Measurements from ENCODE around the gene KIFC1.

Gene KIFC1

DNA sequence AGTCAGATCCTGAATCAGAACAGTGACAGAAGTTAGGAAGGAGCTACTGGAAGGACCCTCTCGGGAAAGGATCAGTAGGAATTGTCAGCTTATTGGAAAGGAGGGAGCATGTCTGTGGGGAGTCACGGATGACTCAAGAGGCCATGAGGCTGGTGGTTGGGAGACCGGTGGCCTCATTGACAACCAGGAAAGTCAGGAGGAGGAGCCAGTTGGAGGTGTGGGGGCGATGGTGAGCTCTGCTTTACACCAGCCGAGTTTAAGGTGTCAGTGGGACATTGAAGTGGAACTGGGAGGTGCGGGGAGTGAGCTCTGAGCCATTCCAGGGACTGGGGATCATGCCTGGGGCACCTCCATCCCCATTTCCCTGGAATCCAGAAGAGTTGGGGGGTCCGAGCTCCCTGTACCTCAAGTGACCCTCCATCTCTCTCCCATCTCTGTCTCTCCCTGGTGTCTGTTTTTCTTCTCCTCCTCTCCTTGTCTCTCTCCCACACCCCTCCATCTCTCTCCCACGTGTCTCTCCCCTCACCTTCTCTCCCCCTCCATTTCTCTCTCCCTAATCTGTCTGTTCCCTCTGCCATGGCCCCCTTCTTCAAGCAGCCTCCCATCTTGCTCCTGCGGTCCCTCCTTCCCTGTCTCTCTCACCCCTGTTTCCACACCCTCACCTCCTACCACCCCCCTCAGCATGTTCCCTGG lies 48.5 kb downstream of the KIFC1 start:
- in situ Hi-C loops (cut with MboI; ENCODE audit: low sequenced_read_pairs): no loop called here

DNA sequence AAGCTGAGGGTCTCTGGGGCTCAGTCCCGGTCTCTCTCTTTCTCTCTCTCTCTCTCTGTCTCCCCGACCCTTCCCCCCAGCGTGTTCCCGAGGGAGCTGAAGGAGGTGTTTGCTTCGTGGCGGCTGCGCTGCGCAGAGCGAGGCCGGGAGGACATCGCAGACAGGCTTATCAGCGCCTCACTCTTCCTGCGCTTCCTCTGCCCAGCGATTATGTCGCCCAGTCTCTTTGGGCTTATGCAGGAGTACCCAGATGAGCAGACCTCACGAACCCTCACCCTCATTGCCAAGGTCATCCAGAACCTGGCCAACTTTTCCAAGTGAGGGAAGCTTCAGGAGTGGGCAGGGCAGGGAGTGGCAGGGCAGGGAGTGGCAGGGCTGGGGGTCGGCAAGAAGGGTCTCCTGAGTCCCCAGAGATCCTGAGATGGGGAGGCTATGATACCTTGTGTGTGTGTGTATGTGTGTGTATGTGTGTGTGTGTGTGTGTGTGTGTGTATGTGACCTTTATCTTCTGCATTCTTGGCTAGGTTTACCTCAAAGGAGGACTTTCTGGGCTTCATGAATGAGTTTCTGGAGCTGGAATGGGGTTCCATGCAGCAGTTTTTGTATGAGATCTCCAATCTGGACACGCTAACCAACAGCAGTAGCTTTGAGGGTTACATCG lies 49.2 kb downstream of the KIFC1 start:
- in situ Hi-C loops (cut with MboI; ENCODE audit: low sequenced_read_pairs): no loop called here

DNA sequence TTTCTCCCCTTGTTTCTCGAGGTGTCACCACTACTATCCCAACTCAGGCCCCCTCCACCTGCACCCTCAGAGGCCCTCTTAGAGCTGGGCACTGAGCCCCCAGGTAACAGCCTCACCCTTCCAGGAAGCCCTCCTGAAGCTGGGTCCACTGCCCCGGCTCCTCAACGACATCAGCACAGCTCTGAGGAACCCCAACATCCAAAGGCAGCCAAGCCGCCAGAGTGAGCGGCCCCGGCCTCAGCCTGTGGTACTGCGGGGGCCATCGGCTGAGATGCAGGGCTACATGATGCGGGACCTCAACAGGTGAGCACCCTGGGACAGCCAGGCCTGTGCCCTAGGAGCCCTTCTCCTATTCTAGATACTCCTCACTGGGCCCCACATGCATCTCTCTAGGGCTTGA lies 49.8 kb downstream of the KIFC1 start:
- in situ Hi-C loops (cut with MboI; ENCODE audit: low sequenced_read_pairs): no loop called here

DNA sequence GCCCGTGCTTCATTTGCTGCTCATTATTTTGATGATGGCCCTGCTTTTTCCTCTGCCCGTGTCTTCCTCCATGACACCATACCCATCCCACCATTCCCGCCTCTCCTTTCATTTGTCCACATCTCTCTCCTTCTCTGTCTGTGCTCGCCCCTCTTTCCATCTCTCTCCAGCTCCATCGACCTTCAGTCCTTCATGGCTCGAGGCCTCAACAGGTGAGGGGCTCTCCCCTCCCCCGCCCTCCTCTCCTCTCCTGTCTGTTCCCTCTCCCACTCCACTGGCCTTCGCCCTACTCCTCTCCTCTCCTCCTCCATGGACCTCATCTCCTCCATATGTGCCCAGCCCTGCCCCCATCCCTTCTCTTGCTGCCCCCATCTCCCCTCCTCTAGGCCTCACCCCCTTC lies 50.7 kb downstream of the KIFC1 start:
- in situ Hi-C loops (cut with MboI; ENCODE audit: low sequenced_read_pairs): no loop called here

DNA sequence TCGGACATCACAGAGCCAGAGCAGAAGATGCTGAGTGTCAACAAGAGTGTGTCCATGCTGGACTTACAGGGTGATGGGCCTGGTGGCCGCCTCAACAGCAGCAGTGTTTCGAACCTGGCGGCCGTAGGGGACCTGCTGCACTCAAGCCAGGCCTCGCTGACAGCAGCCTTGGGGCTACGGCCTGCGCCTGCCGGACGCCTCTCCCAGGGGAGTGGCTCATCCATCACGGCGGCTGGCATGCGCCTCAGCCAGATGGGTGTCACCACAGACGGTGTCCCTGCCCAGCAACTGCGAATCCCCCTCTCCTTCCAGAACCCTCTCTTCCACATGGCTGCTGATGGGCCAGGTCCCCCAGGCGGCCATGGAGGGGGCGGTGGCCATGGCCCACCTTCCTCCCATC lies 51.4 kb downstream of the KIFC1 start:
- in situ Hi-C loops (cut with MboI; ENCODE audit: low sequenced_read_pairs): no loop called here

DNA sequence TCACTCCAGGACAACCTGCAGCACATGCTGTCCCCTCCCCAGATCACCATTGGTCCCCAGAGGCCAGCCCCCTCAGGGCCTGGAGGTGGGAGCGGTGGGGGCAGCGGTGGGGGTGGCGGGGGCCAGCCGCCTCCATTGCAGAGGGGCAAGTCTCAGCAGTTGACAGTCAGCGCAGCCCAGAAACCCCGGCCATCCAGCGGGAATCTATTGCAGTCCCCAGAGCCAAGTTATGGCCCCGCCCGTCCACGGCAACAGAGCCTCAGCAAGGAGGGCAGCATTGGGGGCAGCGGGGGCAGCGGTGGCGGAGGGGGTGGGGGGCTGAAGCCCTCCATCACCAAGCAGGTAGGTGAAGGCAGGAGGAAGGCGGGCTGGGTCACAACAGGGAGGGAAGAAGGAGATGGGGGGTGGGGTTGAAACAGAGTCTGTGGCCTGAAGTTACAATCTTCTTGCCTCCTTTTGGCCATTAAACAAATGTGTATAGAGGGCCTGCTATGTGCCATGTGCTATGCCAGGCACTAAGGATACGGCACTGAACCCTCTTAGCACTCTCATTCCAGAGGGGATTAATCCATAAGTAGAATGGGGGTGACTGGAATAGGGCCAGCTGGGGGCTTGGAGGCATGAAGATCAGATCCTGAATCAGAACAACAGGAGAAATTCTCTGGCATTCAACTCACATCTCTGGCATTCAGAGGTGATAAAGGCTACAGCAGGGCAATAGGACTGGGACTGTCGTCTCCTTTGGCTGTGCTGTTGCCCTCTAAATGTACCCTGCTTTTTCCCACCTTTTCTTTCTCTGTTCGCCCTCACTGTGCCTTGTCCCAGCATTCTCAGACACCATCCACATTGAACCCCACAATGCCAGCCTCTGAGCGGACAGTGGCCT lies 52.2 kb downstream of the KIFC1 start:
- in situ Hi-C loops (cut with MboI; ENCODE audit: low sequenced_read_pairs): no loop called here

DNA sequence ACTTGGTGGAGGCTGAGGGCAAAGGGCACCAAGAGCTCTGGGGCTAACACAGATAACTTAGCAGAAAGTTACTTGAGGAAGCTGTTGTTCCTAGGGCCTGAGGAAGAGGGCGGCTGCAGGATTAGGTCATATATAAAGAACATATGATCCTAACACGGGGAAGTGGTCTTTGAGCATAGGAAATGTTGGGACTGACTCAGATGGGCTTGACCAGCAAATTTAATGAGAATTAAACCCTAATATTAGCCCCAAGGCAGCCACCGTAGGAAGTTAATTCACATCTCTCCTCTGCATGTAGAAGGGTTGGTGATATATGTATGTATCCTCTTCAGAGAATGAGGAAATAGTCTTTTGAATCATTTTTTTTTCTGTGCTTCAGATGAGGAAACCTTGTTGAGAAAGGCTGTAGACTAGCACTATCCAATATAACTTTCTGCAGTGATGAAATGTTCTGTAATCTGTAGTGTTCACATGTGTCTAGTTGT lies 53.5 kb downstream of the KIFC1 start:
- in situ Hi-C loops (cut with MboI; ENCODE audit: low sequenced_read_pairs): no loop called here

DNA sequence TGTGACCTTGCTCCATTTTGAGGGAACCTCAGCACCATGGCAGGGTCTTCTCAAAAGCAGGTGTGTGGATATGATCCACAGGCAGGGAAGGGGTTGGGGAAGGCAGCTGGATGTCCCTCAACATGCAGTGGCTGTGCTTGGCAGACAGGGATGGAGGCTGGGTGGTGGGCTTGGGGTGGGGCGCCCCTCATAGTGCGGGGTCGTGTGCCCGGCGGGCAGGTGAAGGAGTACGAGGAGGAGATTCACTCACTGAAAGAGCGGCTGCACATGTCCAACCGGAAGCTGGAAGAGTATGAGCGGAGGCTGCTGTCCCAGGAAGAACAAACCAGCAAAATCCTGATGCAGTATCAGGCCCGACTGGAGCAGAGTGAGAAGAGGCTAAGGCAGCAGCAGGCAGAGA lies 54.7 kb downstream of the KIFC1 start:
- in situ Hi-C loops (cut with MboI; ENCODE audit: low sequenced_read_pairs): no loop called here

DNA sequence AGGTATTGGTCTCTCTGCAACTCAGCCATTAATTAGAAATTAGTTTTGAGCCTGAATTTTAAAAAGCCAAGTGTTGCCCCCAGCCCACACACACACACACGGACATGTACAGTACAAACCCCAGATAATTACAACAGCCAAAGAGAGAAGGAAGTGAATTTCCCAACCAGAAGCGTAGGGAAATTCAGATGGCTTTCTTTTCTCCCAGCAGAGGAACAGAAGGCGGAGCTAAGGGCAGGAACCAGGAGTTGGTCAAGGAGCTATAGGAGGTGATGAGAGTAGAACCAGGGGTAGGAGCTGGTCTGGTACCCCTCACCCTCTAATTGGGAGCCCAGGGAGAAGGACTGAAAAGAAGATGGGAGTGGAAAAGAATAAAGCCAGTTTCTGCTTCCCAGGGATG lies 58.8 kb downstream of the KIFC1 start:
- in situ Hi-C loops (cut with MboI; ENCODE audit: low sequenced_read_pairs): no loop called here

DNA sequence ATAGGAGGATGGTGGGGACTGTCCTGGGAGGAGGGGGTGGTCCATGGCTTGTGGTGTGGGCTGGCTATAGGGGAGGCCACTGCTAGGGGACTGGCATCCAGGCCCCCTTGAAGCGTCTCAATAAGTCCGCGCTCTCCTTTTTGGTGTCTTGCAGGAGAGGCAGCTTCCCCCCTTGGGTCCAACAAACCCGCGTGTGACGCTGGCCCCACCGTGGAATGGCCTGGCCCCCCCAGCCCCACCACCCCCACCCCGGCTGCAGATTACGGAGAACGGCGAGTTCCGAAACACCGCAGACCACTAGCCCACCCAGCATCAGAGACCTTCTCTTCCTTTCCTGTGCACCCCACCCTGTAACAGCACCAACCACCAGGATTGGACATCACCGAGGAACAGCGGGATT lies 60.0 kb downstream of the KIFC1 start:
- in situ Hi-C loops (cut with MboI; ENCODE audit: low sequenced_read_pairs): no loop called here

DNA sequence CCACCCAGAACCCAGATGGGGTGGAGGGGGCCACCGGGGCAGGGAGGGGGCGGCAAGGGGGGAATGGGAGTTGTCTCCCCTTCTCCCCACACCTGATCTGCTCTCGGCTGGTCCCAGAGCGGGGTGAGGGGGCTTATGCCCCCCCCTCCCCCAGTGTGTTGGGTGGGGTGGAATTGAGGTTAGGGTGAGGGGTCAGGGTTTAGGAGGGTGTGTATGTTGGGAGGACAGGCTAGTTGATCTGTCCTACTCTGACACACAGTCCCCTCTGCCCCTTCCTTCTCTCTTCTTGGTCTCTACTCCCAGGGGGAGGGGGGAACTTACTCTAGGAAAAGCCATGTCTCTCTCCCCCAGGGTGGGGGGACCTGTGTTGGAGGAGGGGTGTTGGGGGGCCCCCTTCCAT lies 60.9 kb downstream of the KIFC1 start:
- in situ Hi-C loops (cut with MboI; ENCODE audit: low sequenced_read_pairs): no loop called here

DNA sequence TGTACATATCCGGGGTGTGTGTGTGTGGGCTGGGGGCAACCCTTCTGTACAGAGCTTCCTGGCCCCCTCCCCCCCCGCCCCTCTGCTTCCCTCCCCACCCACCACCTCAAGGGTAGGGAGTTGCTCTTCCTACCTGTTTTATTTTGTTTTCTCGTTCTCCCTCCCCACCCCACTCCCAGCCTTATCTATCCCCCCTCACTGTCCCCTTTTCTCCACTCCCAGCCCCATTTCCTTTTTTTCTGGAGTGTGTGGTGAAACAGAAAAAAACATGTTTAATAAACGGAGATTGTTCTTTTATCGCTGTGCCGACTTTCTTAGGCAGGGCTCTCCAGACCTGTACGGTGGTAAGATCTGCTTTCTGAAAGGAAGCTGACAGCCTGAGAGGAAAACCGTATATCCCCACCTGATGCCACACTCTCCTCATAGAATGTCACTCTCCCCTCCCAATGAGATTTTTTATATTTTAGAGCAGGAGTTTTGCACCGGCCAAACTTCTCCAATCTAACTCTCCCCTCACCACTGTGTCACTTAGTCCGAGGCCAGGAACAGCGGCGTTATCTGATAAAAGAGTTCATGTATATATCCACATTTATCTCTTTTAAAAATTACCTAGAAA lies 61.9 kb downstream of the KIFC1 start:
- in situ Hi-C loops (cut with MboI; ENCODE audit: low sequenced_read_pairs): no loop called here

DNA sequence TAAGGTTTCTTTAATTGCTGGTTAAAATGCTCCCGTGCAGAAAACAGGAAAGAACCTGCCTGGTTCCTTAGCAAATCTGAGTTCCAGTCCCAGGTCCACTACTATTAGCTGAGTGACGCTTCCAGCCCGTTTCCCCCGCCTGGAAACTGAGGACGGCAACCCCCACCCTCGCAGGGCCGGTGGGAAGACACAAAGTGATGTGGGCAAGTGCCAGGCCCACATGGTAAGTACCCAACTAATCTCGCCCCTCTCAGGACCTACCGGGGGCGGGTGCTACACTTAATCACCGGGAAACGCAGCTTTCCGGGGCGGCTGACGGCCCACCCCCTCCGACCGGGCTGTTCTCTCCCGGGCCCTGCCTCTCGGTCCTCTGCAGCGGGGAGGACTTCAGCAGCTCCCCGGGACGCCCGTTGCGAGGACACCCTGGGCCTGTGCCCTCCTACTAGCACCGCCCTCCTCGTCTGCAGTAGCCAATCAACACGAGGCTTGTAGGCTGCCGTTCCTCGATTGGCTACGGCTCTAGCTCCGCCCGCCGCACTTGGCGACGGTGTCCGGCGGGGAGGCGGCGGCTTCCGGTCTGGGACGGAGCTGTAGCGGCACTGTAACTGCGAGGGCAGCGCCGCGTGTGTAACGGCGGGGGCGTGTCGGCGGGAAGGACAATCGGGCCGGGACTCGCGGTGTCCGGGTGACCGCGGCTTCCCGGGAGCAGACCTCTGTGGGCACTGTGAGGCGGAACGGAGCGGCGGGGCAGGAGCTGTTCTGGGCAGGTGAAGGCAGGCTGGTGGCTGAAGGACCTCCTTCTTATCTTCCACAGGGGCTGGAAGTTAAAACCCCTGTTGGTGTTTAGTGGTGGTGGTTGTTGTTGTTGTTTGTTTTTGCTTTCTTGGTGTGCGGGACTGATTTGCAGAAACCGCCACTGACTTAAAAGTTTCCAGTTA lies 62.7 kb downstream of the KIFC1 start, which contains the start of gene ZBTB9:
Gene ZBTB9 (plus strand): TSS at position 568 of the 938 bp plus-strand sequence. CDS start 525 bp downstream, outside the sequence.
- in situ Hi-C loops (cut with MboI; ENCODE audit: low sequenced_read_pairs): no loop called here

DNA sequence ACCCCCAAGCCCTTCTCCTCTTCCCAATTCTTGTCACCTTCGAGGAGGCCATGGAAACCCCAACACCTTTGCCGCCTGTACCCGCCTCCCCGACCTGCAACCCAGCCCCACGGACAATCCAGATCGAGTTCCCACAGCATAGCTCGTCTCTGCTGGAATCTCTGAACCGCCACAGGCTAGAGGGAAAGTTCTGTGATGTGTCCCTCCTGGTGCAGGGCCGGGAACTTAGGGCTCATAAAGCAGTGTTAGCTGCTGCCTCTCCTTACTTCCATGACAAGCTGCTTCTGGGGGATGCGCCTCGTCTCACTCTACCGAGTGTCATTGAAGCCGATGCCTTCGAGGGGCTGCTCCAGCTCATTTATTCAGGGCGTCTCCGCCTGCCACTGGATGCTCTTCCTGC lies 63.4 kb downstream of the KIFC1 start:
- in situ Hi-C loops (cut with MboI; ENCODE audit: low sequenced_read_pairs): no loop called here

DNA sequence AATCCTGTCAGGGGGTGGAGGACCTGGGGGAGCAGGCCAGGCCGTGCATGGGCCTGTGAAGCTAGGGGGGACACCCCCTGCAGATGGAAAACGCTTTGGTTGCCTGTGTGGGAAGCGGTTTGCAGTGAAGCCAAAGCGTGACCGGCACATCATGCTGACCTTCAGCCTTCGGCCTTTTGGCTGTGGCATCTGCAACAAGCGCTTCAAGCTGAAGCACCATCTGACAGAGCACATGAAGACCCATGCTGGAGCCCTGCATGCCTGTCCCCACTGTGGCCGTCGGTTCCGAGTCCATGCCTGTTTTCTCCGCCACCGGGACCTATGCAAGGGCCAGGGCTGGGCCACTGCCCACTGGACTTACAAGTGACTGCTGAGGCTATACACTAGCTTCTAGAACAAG lies 64.5 kb downstream of the KIFC1 start:
- in situ Hi-C loops (cut with MboI; ENCODE audit: low sequenced_read_pairs): no loop called here

DNA sequence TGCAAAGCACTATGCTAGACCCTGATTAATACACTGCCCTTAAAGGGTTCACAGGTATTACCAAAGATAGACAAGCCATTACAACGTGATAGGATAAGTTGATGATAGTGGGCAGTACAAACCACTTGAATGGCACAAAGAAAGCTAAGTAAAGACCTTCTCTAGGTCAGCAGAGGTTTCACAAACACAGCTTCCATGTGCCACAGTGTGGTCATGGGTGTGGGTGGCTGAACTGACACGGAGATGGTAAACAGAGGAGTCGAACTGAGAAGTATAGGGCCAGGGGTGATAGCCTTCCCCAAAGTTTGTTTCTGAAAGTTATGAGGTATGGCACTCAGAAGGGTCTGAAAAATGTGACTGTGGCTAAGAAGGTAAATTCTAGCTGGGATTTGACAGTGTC lies 67.1 kb downstream of the KIFC1 start:
- in situ Hi-C loops (cut with MboI; ENCODE audit: low sequenced_read_pairs): no loop called here

DNA sequence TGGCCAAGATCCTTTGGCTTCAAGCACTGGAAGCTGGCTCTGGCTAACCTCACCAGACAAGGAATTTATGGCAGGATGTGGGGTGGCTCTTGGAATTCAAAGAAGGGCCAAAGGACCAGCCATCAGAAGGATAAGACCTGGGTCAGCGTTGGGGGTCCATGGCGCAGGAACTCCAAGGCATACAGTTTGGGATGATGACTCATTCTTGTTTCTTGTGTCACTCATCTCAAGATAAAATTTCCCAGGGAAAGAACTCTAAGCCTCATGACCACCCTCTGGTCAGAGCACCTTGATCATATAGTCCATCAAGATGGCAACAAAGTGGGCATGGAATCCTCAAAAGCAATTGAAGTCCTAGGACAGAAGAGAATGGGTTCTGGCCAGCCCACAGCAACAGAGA lies 67.6 kb downstream of the KIFC1 start:
- in situ Hi-C loops (cut with MboI; ENCODE audit: low sequenced_read_pairs): no loop called here

All from HL-60/S4 treated with retinoic acid at 250 ng/mL for 4 days and 3 days (cell line).